WTC11 (cell line): Measurements from ENCODE around the gene CDH19.

ENCODE experiments used
- ETV6 ChIP-seq: sonication (generic); formaldehyde crosslinking; IDR thresholded peaks from 2 replicates; pipeline ENCODE4 v1.8.1; 2022; ENCODE audit warnings: mild to moderate bottlenecking, missing genetic modification reagents
- JUN ChIP-seq: sonication (generic); formaldehyde crosslinking; IDR thresholded peaks from 2 replicates; pipeline ENCODE4 v1.8.0; 2023; ENCODE audit warnings: mild to moderate bottlenecking, missing genetic modification reagents
- NR2C2 ChIP-seq: sonication (generic); formaldehyde crosslinking; IDR thresholded peaks from 2 replicates; pipeline ENCODE4 v1.8.0; 2022; ENCODE audit warnings: mild to moderate bottlenecking, missing genetic modification reagents
- NR3C1 ChIP-seq: sonication (generic); formaldehyde crosslinking; conservative IDR thresholded peaks from 2 replicates; pipeline ENCODE4 v1.8.1; 2023; ENCODE audit warnings: low read depth, mild to moderate bottlenecking, missing genetic modification reagents
- RORB ChIP-seq: fragments of 250-450 bp; sonication (Bioruptor Pico); IDR thresholded peaks from 2 replicates; pipeline ENCODE4 v1.9.0; 2021; ENCODE audit warnings: mild to moderate bottlenecking
- SP1 ChIP-seq: sonication (generic); formaldehyde crosslinking; conservative IDR thresholded peaks from 2 replicates; pipeline ENCODE4 v1.8.1; 2022; ENCODE audit warnings: missing genetic modification reagents
- ZNF263 ChIP-seq: sonication (generic); formaldehyde crosslinking; IDR thresholded peaks from 2 replicates; pipeline ENCODE4 v1.8.1; 2022; ENCODE audit warnings: low read depth, mild to moderate bottlenecking, moderate library complexity, missing genetic modification reagents
- ZNF423 ChIP-seq: fragments of 250-450 bp; sonication (Bioruptor Pico); IDR thresholded peaks from 2 replicates; pipeline ENCODE4 v2.1.2; 2022; ENCODE audit warnings: mild to moderate bottlenecking, moderate library complexity
- TF ChIP-seq, protein P1 (sequence below): sonication (generic); formaldehyde crosslinking; IDR thresholded peaks from 2 replicates; pipeline ENCODE4 v1.8.1; 2023; ENCODE audit warnings: mild to moderate bottlenecking, moderate library complexity, missing genetic modification reagents
- TF ChIP-seq, protein P2 (sequence below): fragments of 250-450 bp; sonication (Bioruptor Pico); conservative IDR thresholded peaks from 2 replicates; pipeline ENCODE4 v1.9.0; 2021; ENCODE audit warnings: mild to moderate bottlenecking
- TF ChIP-seq, protein P3 (sequence below): sonication (generic); formaldehyde crosslinking; IDR thresholded peaks from 2 replicates; pipeline ENCODE4 v1.8.0; 2022; ENCODE audit warnings: mild to moderate bottlenecking, missing genetic modification reagents
- TF ChIP-seq, protein P4 (sequence below): fragments of 200-600 bp; IDR thresholded peaks from 2 replicates; pipeline ENCODE4 v1.8.0; 2022; ENCODE audit warnings: antibody characterized with exemption
- TF ChIP-seq, protein P5 (sequence below): sonication (generic); formaldehyde crosslinking; IDR thresholded peaks from 2 replicates; pipeline ENCODE4 v1.8.1; 2022; ENCODE audit warnings: low read depth, missing genetic modification reagents, borderline replicate concordance
- TF ChIP-seq, protein P6 (sequence below): sonication (generic); formaldehyde crosslinking; IDR thresholded peaks from 2 replicates; pipeline ENCODE4 v1.8.0; 2022; ENCODE audit warnings: mild to moderate bottlenecking, missing genetic modification reagents

DNA sequence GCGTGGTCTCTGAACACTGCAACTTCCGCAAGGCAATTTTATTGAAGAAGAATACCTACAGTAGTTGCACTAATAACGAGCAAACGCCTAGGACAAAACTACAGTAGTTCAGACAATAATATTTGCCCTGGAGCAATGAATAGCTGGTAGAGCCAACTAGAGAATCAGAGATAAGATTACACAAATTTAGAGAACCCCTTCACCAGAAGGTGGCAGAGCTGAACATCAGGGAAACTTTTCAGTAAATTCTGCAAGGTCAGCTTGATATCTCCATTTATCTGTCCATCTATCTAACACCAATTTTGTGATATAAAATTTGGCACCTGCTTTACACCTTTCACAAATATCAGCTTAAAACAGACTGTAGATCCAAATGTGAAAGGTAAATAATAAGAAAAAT lies 43.8 kb downstream of the CDH19 start:
- TF ChIP-seq SP1 (CRISPR knock-in tag) (no peak), NR3C1 (no peak), ZNF423 (CRISPR knock-in tag) (no peak), JUN (no peak), ETV6 (CRISPR knock-in tag) (no peak), ZNF263 (no peak), NR2C2 (CRISPR knock-in tag) (no peak), RORB (CRISPR knock-in tag) (no peak)
- TF ChIP-seq, protein P1, sequence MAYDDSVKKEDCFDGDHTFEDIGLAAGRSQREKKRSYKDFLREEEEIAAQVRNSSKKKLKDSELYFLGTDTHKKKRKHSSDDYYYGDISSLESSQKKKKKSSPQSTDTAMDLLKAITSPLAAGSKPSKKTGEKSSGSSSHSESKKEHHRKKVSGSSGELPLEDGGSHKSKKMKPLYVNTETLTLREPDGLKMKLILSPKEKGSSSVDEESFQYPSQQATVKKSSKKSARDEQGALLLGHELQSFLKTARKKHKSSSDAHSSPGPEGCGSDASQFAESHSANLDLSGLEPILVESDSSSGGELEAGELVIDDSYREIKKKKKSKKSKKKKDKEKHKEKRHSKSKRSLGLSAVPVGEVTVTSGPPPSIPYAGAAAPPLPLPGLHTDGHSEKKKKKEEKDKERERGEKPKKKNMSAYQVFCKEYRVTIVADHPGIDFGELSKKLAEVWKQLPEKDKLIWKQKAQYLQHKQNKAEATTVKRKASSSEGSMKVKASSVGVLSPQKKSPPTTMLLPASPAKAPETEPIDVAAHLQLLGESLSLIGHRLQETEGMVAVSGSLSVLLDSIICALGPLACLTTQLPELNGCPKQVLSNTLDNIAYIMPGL (CRISPR knock-in tag): no peak
- TF ChIP-seq, protein P2, sequence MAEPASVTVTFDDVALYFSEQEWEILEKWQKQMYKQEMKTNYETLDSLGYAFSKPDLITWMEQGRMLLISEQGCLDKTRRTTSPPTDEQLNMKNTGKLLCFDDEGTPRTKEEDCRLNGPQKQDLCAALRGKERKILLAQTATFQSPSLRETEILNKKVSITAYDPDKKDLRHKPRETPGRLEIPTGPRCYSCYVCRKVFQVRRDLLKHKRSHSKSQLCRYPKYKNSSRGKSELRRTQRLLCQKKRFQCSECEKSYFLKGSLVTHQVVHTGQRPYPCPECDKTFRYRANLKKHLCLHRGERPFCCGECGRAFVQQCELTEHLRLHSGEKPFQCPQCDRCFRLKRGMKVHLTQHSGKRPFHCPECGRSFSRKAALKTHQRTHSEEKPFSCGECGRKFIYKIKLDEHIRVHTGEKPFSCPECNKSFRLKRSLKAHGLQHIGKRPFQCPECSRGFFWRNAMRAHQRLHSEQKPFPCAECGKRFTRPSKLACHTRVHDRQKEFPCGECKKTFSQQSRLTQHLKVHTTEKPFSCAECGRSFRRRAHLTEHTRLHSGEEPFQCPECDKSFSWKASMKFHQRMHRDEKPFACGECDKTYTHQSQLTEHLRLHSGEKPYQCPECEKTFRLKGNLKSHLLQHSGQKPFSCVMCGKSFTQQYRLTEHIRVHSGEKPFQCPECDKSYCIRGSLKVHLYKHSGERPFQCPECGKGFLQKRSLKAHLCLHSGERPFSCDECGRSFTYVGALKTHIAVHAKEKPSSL (CRISPR knock-in tag): no peak
- TF ChIP-seq, protein P3, sequence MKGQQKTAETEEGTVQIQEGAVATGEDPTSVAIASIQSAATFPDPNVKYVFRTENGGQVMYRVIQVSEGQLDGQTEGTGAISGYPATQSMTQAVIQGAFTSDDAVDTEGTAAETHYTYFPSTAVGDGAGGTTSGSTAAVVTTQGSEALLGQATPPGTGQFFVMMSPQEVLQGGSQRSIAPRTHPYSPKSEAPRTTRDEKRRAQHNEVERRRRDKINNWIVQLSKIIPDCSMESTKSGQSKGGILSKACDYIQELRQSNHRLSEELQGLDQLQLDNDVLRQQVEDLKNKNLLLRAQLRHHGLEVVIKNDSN (CRISPR knock-in tag): no peak
- TF ChIP-seq, protein P4, sequence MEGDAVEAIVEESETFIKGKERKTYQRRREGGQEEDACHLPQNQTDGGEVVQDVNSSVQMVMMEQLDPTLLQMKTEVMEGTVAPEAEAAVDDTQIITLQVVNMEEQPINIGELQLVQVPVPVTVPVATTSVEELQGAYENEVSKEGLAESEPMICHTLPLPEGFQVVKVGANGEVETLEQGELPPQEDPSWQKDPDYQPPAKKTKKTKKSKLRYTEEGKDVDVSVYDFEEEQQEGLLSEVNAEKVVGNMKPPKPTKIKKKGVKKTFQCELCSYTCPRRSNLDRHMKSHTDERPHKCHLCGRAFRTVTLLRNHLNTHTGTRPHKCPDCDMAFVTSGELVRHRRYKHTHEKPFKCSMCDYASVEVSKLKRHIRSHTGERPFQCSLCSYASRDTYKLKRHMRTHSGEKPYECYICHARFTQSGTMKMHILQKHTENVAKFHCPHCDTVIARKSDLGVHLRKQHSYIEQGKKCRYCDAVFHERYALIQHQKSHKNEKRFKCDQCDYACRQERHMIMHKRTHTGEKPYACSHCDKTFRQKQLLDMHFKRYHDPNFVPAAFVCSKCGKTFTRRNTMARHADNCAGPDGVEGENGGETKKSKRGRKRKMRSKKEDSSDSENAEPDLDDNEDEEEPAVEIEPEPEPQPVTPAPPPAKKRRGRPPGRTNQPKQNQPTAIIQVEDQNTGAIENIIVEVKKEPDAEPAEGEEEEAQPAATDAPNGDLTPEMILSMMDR: 0 out of 2 replicates have a peak, but pooled peaks have one; percentile 15
- TF ChIP-seq, protein P5, sequence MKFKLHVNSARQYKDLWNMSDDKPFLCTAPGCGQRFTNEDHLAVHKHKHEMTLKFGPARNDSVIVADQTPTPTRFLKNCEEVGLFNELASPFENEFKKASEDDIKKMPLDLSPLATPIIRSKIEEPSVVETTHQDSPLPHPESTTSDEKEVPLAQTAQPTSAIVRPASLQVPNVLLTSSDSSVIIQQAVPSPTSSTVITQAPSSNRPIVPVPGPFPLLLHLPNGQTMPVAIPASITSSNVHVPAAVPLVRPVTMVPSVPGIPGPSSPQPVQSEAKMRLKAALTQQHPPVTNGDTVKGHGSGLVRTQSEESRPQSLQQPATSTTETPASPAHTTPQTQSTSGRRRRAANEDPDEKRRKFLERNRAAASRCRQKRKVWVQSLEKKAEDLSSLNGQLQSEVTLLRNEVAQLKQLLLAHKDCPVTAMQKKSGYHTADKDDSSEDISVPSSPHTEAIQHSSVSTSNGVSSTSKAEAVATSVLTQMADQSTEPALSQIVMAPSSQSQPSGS (CRISPR knock-in tag): no peak
- TF ChIP-seq, protein P6, sequence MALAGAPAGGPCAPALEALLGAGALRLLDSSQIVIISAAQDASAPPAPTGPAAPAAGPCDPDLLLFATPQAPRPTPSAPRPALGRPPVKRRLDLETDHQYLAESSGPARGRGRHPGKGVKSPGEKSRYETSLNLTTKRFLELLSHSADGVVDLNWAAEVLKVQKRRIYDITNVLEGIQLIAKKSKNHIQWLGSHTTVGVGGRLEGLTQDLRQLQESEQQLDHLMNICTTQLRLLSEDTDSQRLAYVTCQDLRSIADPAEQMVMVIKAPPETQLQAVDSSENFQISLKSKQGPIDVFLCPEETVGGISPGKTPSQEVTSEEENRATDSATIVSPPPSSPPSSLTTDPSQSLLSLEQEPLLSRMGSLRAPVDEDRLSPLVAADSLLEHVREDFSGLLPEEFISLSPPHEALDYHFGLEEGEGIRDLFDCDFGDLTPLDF (CRISPR knock-in tag): no peak
